ENCODE data around the gene HEATR5A. TPM values are rescaled to one million over a fixed set of nuclear protein-coding genes. Genes with fewer than 3 reads are reported as not detected.
A peak's percentile ranks its signal among the peaks of the same experiment; 100 is the strongest.

Gene HEATR5A
- polyA plus RNA-seq, 4 donors: 8.1 to 21.2 (median 12.9) TPM

DNA sequence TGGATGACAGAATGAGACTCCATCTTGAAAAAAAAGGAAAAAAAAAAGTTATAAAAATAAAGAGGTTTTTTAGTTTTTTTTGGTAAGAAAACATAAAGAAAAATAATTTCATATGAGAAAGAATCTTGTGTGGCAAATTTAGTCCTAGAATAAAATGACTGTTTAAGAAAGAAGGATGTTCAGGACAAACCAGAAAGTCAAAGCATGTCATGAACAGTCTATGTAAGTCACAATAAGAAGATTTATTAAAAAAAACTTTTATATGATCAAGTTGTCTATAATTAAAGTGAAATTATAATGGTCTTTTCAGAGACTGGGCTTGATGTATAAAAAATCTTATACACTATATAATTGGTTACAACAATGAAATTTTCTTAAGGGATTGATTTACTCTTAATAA is 144.6 kb downstream of the HEATR5A start:
- no peak for DNase-seq
- H3K9me3 ChIP-seq (ENCODE audit: control insufficient read depth in 2 of 2, insufficient read depth in 1 of 2, low read depth in 1 of 2, low read length in 1 of 2): peaks cover 0 to 20% of the 10 kb centered on the region in 2 donors
- H3K4me3 ChIP-seq (ENCODE audit: low read depth in 1 of 3, low read length in 3 of 3): no peak overlapping the region
- no peaks in the 10 kb centered on the region for H3K36me3 ChIP-seq (ENCODE audit: control insufficient read depth in 3 of 3, insufficient read depth in 2 of 3, low read depth in 1 of 3, low read length in 3 of 3)
- no peaks in the 10 kb centered on the region for H3K27me3 ChIP-seq (ENCODE audit: control insufficient read depth in 3 of 3, insufficient read depth in 3 of 3, low read length in 3 of 3)
- no peaks in the 10 kb centered on the region for H3K4me1 ChIP-seq (ENCODE audit: control insufficient read depth in 3 of 3, insufficient read depth in 2 of 3, low read depth in 1 of 3, low read length in 2 of 3)
- no peak overlapping the region for H3K27ac ChIP-seq (ENCODE audit: low read depth in 1 of 3, low read length in 2 of 3)
- no peak for FAIRE-seq

DNA sequence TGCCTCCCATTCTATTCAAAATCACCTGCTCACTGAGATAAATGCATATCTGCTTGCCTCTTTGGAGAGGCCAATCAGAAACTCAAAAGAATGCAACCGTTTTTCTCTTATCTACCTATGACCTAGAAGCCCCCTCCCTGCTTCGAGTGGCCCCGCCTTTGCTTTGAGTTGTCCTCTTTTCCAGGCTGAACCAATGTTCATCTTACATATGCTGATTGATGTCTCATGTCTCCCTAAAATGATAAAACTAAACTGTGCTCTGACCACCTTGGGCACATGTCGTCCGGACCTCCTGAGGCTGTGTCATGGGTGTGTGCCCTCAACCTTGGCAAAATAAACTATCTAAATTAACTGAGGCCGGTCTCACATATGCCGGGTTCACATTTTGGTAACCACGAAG is 148.7 kb downstream of the HEATR5A start:
- FAIRE-seq (no peak), DNase-seq (no peak)
- no peak overlapping the region for H3K27ac ChIP-seq (ENCODE audit: low read depth in 1 of 3, low read length in 2 of 3)
- WGBS, 3 donors: 75 to 86% (median 82%) methylated on average over 8 of the region's 8 CpGs
- H3K4me3 ChIP-seq (ENCODE audit: low read depth in 1 of 3, low read length in 3 of 3): no peak overlapping the region
- peaks cover 3 to 22% of the 10 kb centered on the region in 2 donors for H3K9me3 ChIP-seq (ENCODE audit: control insufficient read depth in 2 of 2, insufficient read depth in 1 of 2, low read depth in 1 of 2, low read length in 1 of 2)
- no peaks in the 10 kb centered on the region for H3K27me3 ChIP-seq (ENCODE audit: control insufficient read depth in 3 of 3, insufficient read depth in 3 of 3, low read length in 3 of 3)
- H3K4me1 ChIP-seq (ENCODE audit: control insufficient read depth in 3 of 3, insufficient read depth in 2 of 3, low read depth in 1 of 3, low read length in 2 of 3): no peaks in the 10 kb centered on the region
- no peaks in the 10 kb centered on the region for H3K36me3 ChIP-seq (ENCODE audit: control insufficient read depth in 3 of 3, insufficient read depth in 2 of 3, low read depth in 1 of 3, low read length in 3 of 3)

DNA sequence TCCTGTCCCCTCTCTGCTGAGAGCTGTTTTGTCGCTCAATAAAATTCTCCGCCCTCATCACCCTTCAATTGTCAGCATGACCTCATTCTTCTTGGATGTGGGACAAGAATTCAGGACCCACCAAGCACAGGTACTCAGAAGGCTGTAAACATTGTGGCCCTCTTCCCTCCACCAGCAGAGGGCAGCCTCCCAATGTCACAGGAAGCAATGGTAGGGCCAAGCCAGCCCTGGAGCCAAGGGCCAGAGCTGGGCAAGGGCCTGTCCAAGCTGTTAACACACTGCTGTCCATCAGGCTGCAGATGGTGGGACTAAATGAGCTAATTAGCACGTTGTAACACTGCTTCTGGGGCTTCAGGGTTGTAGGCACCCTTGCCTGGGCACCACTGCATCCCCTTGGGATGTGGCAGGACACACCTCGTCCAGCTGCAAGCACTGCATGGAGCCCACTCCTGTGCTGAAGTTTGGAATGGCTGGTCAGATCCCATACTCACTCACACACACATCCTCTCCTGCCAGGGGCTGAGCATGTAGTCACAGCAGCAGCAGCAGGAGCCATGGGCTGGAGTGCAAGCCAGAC is 150.1 kb downstream of the HEATR5A start:
- Histone ChIP-seq H3K27ac (ENCODE audit: low read depth in 1 of 3, low read length in 2 of 3) (no peak overlapping the region), H3K4me1 (ENCODE audit: control insufficient read depth in 3 of 3, insufficient read depth in 2 of 3, low read depth in 1 of 3, low read length in 2 of 3) (peaks cover 0 to 7% (median 0%) of the 10 kb centered on the region in 3 donors), H3K36me3 (ENCODE audit: control insufficient read depth in 3 of 3, insufficient read depth in 2 of 3, low read depth in 1 of 3, low read length in 3 of 3) (no peaks in the 10 kb centered on the region), H3K27me3 (ENCODE audit: control insufficient read depth in 3 of 3, insufficient read depth in 3 of 3, low read length in 3 of 3) (no peaks in the 10 kb centered on the region), H3K9me3 (ENCODE audit: control insufficient read depth in 2 of 2, insufficient read depth in 1 of 2, low read depth in 1 of 2, low read length in 1 of 2) (peaks cover 3 to 16% of the 10 kb centered on the region in 2 donors), H3K4me3 (ENCODE audit: low read depth in 1 of 3, low read length in 3 of 3) (no peak overlapping the region)
- DNase-seq: no peak
- 77 to 82% (median 80%) methylated on average over 4 of the region's 4 CpGs for WGBS, 3 donors
- no peak for FAIRE-seq

DNA sequence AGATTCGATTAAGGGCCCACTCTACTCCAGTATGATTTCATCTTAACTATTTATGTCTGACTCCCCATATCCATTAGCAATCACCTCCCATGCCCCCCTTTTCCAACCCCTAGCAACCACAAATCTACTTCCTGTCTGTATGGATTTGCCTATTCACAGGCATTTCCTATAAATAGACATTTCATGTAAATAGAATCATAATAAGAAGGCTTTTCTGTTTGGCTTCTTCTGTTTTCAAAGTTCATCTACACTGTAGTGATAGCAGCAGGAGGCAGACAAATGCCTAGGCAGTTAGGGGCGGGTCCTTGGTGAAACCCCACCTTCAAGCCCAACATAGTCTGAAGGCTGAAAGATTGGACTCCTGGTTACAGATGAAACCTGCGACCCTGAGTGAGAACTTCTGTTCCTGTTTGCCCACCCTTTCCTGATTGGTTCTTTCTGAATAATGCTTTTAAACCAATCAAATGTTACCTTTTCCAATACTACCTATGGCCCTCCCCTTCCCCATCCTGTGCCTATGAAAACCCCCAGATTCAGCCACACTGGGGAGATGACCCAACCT is 150.6 kb downstream of the HEATR5A start:
- DNase-seq (no peak), FAIRE-seq (no peak)
- WGBS, 3 donors: 82 to 87% (median 84%) methylated on average over 3 of the region's 3 CpGs
- Histone ChIP-seq H3K4me3 (ENCODE audit: low read depth in 1 of 3, low read length in 3 of 3) (no peak overlapping the region), H3K27me3 (ENCODE audit: control insufficient read depth in 3 of 3, insufficient read depth in 3 of 3, low read length in 3 of 3) (no peaks in the 10 kb centered on the region), H3K27ac (ENCODE audit: low read depth in 1 of 3, low read length in 2 of 3) (no peak overlapping the region), H3K4me1 (ENCODE audit: control insufficient read depth in 3 of 3, insufficient read depth in 2 of 3, low read depth in 1 of 3, low read length in 2 of 3) (peaks cover 0 to 7% (median 0%) of the 10 kb centered on the region in 3 donors), H3K36me3 (ENCODE audit: control insufficient read depth in 3 of 3, insufficient read depth in 2 of 3, low read depth in 1 of 3, low read length in 3 of 3) (no peaks in the 10 kb centered on the region), H3K9me3 (ENCODE audit: control insufficient read depth in 2 of 2, insufficient read depth in 1 of 2, low read depth in 1 of 2, low read length in 1 of 2) (peaks cover 3 to 15% of the 10 kb centered on the region in 2 donors)

DNA sequence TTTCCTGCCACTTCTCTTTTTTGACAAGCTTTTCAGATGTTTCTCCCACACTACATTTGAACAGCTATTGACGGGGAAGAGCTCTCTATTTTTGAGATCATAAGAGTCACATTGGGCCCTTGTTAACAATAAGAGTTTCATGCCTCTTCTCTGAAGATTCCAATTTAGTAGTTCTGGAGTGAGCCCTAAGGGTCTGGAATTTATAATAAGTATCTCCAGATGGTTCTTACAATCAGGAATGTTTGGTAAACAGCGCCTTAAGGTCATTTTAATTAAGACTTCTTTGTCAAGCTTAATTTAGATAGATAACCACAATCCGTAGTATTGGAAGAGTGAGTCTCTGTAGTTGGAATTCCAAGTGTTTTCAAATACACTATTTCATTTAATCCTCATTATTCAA is 152.1 kb downstream of the HEATR5A start:
- peaks cover 3 to 15% of the 10 kb centered on the region in 2 donors for H3K9me3 ChIP-seq (ENCODE audit: control insufficient read depth in 2 of 2, insufficient read depth in 1 of 2, low read depth in 1 of 2, low read length in 1 of 2)
- peaks cover 0 to 16% (median 3%) of the 10 kb centered on the region in 3 donors for H3K4me1 ChIP-seq (ENCODE audit: control insufficient read depth in 3 of 3, insufficient read depth in 2 of 3, low read depth in 1 of 3, low read length in 2 of 3)
- DNase-seq (no peak), FAIRE-seq (no peak)
- 72 to 94% (median 86%) methylated on average over 3 of the region's 3 CpGs for WGBS, 3 donors
- no peaks in the 10 kb centered on the region for H3K27me3 ChIP-seq (ENCODE audit: control insufficient read depth in 3 of 3, insufficient read depth in 3 of 3, low read length in 3 of 3)
- H3K36me3 ChIP-seq (ENCODE audit: control insufficient read depth in 3 of 3, insufficient read depth in 2 of 3, low read depth in 1 of 3, low read length in 3 of 3): no peaks in the 10 kb centered on the region
- no peak overlapping the region for H3K27ac ChIP-seq (ENCODE audit: low read depth in 1 of 3, low read length in 2 of 3)
- H3K4me3 ChIP-seq (ENCODE audit: low read depth in 1 of 3, low read length in 3 of 3): no peak overlapping the region

DNA sequence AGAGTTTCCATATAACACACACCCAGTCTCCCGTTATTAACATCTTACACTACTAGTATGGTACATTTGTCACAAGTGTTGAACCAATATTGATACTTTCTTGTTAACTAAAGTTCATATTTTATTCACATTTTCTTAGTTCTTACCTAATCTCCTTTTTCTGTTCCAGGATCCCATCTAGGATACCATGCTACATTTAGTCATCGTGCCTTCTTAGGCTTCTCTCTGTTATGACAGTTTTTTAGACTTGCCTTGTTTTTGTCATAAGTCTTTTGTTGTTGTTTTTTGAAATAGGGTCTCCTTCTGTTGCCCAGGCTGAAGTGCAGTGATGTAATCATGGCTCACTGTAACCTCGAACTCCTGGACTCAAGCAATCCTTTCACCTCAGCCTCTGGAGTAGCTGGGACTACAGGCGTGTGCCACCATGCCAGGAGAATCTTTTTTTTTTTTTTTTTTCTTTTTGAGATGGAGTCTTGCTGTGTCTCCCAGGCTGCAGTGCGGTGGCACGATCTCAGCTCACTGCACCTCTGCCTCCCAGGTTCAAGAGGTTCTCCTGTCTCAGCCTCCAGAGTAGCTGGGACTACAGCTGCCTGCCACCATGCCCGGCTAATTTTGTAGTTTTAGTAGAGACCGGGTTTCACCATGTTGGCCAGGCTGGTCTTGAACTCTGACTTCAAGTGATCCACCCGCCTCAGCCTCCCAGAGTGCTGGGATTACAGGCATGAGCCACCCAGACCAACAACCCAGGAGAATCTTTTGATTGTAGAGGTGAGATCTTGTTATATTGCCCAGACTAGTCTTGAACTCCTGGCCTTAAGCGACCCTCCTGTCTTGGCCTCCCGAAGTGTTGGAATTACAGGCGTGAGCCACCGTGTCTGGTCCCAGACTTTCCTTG is 153.7 kb downstream of the HEATR5A start:
- Histone ChIP-seq H3K36me3 (ENCODE audit: control insufficient read depth in 3 of 3, insufficient read depth in 2 of 3, low read depth in 1 of 3, low read length in 3 of 3) (no peaks in the 10 kb centered on the region), H3K4me3 (ENCODE audit: low read depth in 1 of 3, low read length in 3 of 3) (no peak overlapping the region), H3K9me3 (ENCODE audit: control insufficient read depth in 2 of 2, insufficient read depth in 1 of 2, low read depth in 1 of 2, low read length in 1 of 2) (peaks cover 3 to 15% of the 10 kb centered on the region in 2 donors), H3K4me1 (ENCODE audit: control insufficient read depth in 3 of 3, insufficient read depth in 2 of 3, low read depth in 1 of 3, low read length in 2 of 3) (peaks cover 0 to 19% (median 3%) of the 10 kb centered on the region in 3 donors), H3K27me3 (ENCODE audit: control insufficient read depth in 3 of 3, insufficient read depth in 3 of 3, low read length in 3 of 3) (no peaks in the 10 kb centered on the region), H3K27ac (ENCODE audit: low read depth in 1 of 3, low read length in 2 of 3) (peak overlapping the region in 1 of 3 donors; percentile 77)
- no peak for DNase-seq
- FAIRE-seq: no peak
- WGBS, 3 donors: 85 to 90% (median 88%) methylated on average over 13 of the region's 13 CpGs

DNA sequence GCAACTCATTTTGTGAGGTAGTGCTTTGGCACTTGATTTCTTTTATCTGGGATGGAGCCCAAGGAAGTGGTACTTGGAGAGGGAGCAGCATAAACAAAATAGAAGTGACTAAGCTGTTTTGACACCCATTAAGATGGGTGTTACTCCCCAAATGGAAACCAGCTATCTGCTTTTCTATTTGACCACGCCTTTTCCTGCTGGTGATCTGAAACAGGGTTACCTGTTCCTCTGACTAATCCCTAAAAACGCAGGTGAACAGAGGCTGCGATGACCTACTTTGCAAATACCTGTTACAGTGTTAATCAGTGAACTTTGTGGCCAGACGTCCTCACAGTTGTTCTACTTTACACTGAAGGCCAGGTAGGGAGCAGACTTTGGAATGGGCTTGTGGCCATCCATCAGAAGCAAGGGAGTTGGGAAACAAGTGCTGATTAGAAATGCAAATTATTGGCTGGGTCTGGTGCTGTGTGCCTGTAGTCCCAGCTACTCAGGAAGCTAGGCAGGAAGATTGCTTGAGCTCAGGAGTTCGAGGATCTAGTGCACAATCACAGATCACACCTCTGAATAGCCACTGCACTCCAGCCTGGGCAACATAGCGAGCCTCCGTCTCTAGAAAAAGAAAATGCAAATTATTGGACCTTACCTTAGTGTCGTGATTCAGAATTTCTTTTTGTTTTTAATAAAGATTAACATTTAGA is 154.5 kb downstream of the HEATR5A start:
- Histone ChIP-seq H3K27me3 (ENCODE audit: control insufficient read depth in 3 of 3, insufficient read depth in 3 of 3, low read length in 3 of 3) (no peaks in the 10 kb centered on the region), H3K9me3 (ENCODE audit: control insufficient read depth in 2 of 2, insufficient read depth in 1 of 2, low read depth in 1 of 2, low read length in 1 of 2) (peaks cover 3 to 15% of the 10 kb centered on the region in 2 donors), H3K4me1 (ENCODE audit: control insufficient read depth in 3 of 3, insufficient read depth in 2 of 3, low read depth in 1 of 3, low read length in 2 of 3) (peaks cover 0 to 22% (median 3%) of the 10 kb centered on the region in 3 donors), H3K36me3 (ENCODE audit: control insufficient read depth in 3 of 3, insufficient read depth in 2 of 3, low read depth in 1 of 3, low read length in 3 of 3) (no peaks in the 10 kb centered on the region), H3K4me3 (ENCODE audit: low read depth in 1 of 3, low read length in 3 of 3) (no peak overlapping the region), H3K27ac (ENCODE audit: low read depth in 1 of 3, low read length in 2 of 3) (peak overlapping the region in 1 of 3 donors; percentile 77)
- DNase-seq (peak; percentile 89 to 93), FAIRE-seq (no peak)
- WGBS, 3 donors: 23 to 59% (median 38%) methylated on average over 8 of the region's 8 CpGs

DNA sequence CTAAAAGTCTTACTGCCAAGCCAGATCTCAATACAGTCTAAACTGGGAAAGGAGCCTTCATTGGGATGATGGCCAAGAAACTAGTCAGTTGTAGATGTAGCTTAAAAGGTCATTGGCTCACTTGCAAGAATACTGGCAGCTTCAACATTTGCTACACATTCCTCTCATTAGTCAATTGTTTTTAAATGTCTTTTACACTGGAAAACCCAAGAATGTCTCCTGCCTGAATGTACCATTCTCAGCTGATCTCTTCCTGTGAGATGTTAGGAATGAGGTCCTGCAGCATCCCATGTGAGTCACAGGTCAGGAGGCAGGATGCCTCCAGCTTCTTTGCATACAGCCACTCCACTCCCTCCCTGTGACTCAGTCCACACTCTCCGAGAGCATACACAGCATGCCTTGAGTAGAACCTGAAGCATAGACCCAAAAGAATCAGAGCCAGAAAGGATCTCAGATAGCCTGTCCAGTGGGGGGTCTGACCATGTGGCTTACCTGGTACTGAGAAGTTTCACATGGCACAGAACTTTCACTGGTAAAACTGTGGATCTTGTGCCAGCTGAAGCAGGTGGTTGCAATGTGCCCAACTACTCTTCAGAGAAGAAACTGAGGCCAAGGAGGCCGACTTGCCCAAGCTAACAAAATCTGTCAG is 156.7 kb downstream of the HEATR5A start:
- DNase-seq: peak; percentile 49 to 55

More for the DNA sequence above, 156.7 kb downstream of the HEATR5A start:
- WGBS, 3 donors: 57 to 79% (median 60%) methylated on average over 2 of the region's 2 CpGs
- peaks cover 0 to 2% of the 10 kb centered on the region in 2 donors for H3K9me3 ChIP-seq (ENCODE audit: control insufficient read depth in 2 of 2, insufficient read depth in 1 of 2, low read depth in 1 of 2, low read length in 1 of 2)
- H3K4me1 ChIP-seq (ENCODE audit: control insufficient read depth in 3 of 3, insufficient read depth in 2 of 3, low read depth in 1 of 3, low read length in 2 of 3): peaks cover 0 to 24% (median 3%) of the 10 kb centered on the region in 3 donors
- H3K27ac ChIP-seq (ENCODE audit: low read depth in 1 of 3, low read length in 2 of 3): peak overlapping the region in 2 of 3 donors; percentile 16 to 43
- no peaks in the 10 kb centered on the region for H3K27me3 ChIP-seq (ENCODE audit: control insufficient read depth in 3 of 3, insufficient read depth in 3 of 3, low read length in 3 of 3)
- no peak for FAIRE-seq
- H3K4me3 ChIP-seq (ENCODE audit: low read depth in 1 of 3, low read length in 3 of 3): no peak overlapping the region
- H3K36me3 ChIP-seq (ENCODE audit: control insufficient read depth in 3 of 3, insufficient read depth in 2 of 3, low read depth in 1 of 3, low read length in 3 of 3): no peaks in the 10 kb centered on the region
